ENCODE measurements around the gene ACTR2.
"Not testable (repeated sequence)": the region's sequence is repeated elsewhere in the genome, so short reads cannot be mapped to it uniquely, and the experiment has no call there.

ACTR2 gene

DNA sequence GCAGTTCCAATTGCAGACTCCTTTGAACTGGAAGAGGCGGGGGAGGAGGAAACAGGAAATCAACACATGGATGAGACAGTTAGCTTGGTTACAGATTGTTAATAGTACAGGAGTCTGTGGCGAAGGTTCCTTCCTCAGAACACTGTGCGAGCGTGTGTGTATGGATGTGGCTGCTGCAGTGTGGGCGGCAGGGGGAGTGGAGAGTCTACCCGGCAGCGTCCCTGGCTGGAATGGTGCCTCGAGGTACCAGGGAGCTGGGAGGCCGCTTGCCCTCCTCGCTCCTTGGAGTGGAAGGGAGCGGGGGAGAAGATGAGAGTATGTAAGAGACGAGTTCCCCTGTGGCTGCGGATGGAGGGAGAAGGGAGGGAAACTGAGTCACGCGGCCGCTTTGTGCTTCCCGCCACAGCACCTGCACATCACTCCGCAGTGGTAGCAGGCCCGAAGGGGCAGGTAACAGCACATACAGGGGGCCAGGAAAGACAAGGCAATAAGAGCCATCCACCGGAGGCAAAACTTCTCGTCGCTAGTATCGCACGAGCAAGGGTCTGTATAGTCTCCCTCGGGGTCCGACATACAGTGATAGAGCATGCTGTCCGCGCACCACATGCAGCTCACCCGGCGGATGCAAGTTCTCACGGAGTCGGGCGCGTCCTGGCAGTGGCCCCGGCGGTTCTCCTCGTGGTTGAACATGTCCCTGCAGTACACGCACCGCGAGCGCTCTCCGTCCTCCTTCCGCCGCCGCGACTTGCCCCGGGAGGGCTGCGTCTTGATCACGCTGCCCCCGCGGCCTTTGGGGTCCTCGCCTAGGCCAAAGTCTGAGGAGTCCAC, 85.7 kb downstream of the ACTR2 start:
- no peak for DNase-seq (ENCODE audit: low read depth in 2 of 3, low spot score in 2 of 3)

GRCh38 chr2:65313954-65314256, 86.3 kb downstream of the ACTR2 start:
- DNase-seq (ENCODE audit: low read depth in 2 of 3, low spot score in 2 of 3), result no peak

DNA sequence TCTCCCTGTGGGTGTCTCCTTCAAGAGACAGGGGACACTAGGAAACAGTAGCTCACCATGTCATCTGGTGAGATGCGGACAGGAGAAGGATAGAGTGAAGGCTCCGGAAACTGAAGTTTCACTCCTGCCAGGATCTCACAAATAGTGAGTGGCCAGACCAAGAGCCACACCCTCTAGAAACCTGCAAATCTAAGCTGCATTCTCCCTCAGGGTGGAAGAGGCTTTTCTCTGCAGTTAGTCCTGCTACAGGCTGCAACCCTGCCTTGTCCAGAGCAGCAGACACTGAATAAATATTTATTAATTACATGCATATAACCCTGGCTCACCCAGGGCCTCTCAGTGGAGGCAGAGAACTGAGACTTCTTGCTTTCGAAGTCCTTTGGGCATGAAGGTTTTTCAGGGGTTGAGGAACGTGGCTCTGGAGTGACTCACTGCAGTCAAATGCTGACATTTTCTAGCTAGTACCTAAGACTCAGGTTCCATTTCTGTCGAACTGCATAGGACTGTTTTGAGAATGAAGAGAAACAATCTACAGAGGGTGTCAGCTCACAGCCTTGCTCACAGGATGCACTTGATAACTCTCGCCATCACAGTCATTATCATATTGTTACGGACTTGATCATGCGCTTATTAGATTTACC, 87.3 kb downstream of the ACTR2 start:
- DNase-seq (ENCODE audit: low read depth in 2 of 3, low spot score in 2 of 3), result no peak

- DNase-seq (ENCODE audit: low read depth in 2 of 3, low spot score in 2 of 3), result no peak
Measured at GRCh38 chr2:65316072-65316471, 88.4 kb downstream of the ACTR2 start.

DNA sequence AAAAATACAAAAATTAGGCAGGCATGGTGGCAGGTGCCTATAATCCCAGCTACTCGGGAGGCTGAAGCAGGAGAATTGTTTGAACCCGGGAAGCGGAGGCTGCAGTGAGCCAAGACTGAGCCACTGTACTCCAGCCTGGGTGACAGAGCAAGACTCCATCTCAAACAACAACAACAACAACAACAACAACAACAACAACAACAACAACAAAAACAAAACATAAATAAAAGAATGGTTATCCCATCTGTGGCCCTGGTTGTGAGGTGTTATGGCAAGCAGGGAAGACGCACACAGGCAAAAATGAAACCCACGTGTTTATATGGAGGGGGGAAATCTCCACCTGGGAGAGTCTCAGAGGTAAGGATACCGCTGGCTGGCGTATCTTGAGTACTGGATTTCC, 89.7 kb downstream of the ACTR2 start:
- DNase-seq (ENCODE audit: low read depth in 2 of 3, low spot score in 2 of 3), result not testable (repeated sequence)

- no peak for DNase-seq (ENCODE audit: low read depth in 2 of 3, low spot score in 2 of 3)
Measured at GRCh38 chr2:65317841-65318240, 90.2 kb downstream of the ACTR2 start.

DNA sequence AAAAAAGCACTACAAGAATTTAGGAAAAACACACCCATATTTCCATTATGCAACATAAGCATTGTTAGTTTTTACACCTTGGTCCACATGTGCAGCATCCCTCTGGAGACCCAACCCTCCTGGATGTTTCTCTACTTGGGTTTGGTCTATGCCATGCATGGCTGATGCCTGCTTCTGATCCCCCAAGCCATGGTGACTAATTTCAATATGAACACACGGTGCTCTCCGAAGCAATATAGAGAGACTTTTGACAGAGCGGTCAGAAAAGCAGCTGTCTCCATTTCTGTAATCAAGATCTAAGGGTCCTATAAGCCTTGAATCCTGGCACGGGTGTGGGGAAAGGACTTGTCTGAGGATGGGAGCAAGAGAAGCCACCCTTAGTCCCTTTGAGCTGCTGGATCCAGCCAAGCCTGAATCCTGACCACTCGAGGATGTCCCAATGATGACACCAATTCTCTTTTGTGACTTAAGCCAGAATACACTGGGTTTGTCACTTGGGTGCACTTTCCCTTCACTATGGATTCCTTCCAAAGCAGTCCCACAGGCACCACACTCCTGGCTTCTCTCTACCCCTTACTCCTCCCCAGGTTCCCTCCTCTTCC, 91.5 kb downstream of the ACTR2 start:
- DNase-seq (ENCODE audit: low read depth in 2 of 3, low spot score in 2 of 3), result no peak

GRCh38 chr2:65319674-65320041, 92.0 kb downstream of the ACTR2 start:
- no peak for DNase-seq (ENCODE audit: low read depth in 2 of 3, low spot score in 2 of 3)

DNA sequence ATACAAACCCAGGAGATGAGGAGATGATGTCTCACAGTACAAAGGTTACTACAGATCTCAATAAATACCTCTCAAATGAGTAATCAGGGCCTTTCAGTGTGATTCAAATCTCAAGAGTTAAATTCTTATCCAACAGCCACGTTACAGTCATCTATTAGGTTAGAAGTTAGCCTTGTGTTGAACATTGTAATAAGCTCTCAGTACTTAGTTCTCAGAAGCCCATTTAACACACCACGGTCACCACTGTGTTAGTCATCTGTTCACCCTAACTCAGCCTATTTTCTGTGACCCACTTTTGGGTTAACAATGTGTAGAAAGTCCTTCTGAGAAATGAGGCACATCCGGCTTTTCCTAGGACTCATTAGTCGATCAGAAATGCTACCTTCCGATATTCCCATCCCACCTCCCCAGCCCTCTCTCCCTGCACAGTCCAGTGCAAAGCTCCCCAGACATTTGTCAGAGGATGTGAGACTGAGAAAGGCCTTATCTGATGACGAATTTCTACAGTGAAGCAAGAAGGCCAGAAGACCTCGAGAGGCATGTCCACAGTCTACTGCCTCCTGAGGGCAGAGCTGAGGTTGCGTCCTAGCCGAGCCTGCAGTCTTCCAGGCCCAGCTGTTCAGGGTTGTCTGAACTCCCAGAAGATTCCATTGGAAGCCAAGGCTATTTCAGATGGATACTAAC, 92.6 kb downstream of the ACTR2 start:
- no peak for DNase-seq (ENCODE audit: low read depth in 2 of 3, low spot score in 2 of 3)
